K562 (cell line): ENCODE measurements around the gene TMEM106B. TPM values are rescaled to one million over a fixed set of nuclear protein-coding genes. Genes with fewer than 3 reads are reported as not detected.

Experiments used
- HMG20A ChIP-seq: fragments of 450-650 bp; formaldehyde crosslinking; conservative IDR thresholded peaks from 2 replicates; pipeline ENCODE4 v1.4.0; 2020; ENCODE audit warnings: mild to moderate bottlenecking, mixed read lengths
- RNF2 ChIP-seq: sonication (generic); IDR thresholded peaks from 2 replicates; pipeline ENCODE4 v1.6.1; 2016
- SMAD2 ChIP-seq: fragments of 150-350 bp; IDR thresholded peaks from 2 replicates; pipeline ENCODE4 v1.6.1; 2014; ENCODE audit warnings: low read depth, mild to moderate bottlenecking, low read length
- SMAD4 ChIP-seq: fragments of 250-450 bp; sonication (Bioruptor Pico); conservative IDR thresholded peaks from 2 replicates; pipeline ENCODE4 v1.8.0; 2021; ENCODE audit warnings: inconsistent platforms, mild to moderate bottlenecking, moderate library complexity
- ZBTB7A ChIP-seq: IDR thresholded peaks from 2 replicates; pipeline ENCODE4 v1.6.1; 2011; ENCODE audit warnings: low read depth, mild to moderate bottlenecking, low read length, moderate library complexity, borderline replicate concordance; ENCODE audit not compliant: control insufficient read depth
- ZNF253 ChIP-seq: fragments of 250-450 bp; sonication (Bioruptor Pico); conservative IDR thresholded peaks from 2 replicates; pipeline ENCODE4 v1.6.1; 2021; ENCODE audit warnings: mild to moderate bottlenecking
- polyA plus RNA-seq, 8 experiments: library from polyadenylated mRNA; depleted of rRNA in 4 of 8; stranded (reverse) in 5 of 8; unstranded in 3 of 8; fragments of >200 nt; fragmentation: Nextera tagmentation in 2 of 8; fragmentation: Illumina TruSeq in 1 of 8; extraction: Ambion mirVana in 2 of 8; extraction: Trizol in 1 of 8; gene quantifications; 2 replicates each; pipeline versions ENCODE4 v1.2.1 to v1.2.3, GENCODE V29; 2011 to 2014; ENCODE audit warnings: inconsistent platforms in 1 of 8, missing spikeins in 1 of 8
- total RNA-seq, 7 experiments: library from RNA; depleted of rRNA in 6 of 7; stranded (reverse); fragments of >200 nt in 6 of 7; fragmentation: Illumina TruSeq in 2 of 7; extraction: Trizol in 2 of 7; gene quantifications; 2 replicates each; pipeline versions ENCODE4 v1.2.1 to v1.2.3, GENCODE V29; 2011 to 2021; ENCODE audit warnings: low replicate concordance in 1 of 7
- TF ChIP-seq, protein P1 (sequence below): fragments of 450-650 bp; formaldehyde crosslinking; IDR thresholded peaks from 2 replicates; pipeline ENCODE4 v1.4.0; 2022; ENCODE audit warnings: missing genetic modification characterization
- TF ChIP-seq, protein P2 (sequence below): IDR thresholded peaks from 2 replicates; pipeline ENCODE4 v1.6.1; 2016; ENCODE audit warnings: missing genetic modification characterization, missing compliant biosample characterization
- TF ChIP-seq, protein P3 (sequence below): conservative IDR thresholded peaks from 2 replicates; pipeline ENCODE4 v1.6.1; 2011; ENCODE audit warnings: low read depth, mild to moderate bottlenecking, low read length; ENCODE audit not compliant: control insufficient read depth
- TF ChIP-seq, protein P4 (sequence below), 2 experiments: fragments of 450-650 bp; IDR thresholded peaks; 2 replicates each; pipeline ENCODE4 v1.6.1; 2018; ENCODE audit warnings: mild to moderate bottlenecking in 2 of 2, low read depth in 1 of 2; ENCODE audit not compliant: partially characterized antibody in 2 of 2
- TF ChIP-seq, protein P5 (sequence below): fragments of 450-650 bp; conservative IDR thresholded peaks from 2 replicates; pipeline ENCODE4 v1.6.1; 2016; ENCODE audit warnings: missing genetic modification characterization, low read depth, mild to moderate bottlenecking, control low read depth, missing compliant biosample characterization
- TF ChIP-seq, protein P6 (sequence below): sonication (generic); formaldehyde crosslinking; IDR thresholded peaks from 2 replicates; pipeline ENCODE4 v1.8.0; 2022; ENCODE audit warnings: mild to moderate bottlenecking, missing genetic modification reagents, borderline replicate concordance

Gene TMEM106B
- total and polyA plus RNA-seq, 9 of the 15 experiments (the other 6 are each of a cell fraction or from before 2014, with no cell fraction given) = 8.6 to 30.4 (median 18.7) TPM

DNA sequence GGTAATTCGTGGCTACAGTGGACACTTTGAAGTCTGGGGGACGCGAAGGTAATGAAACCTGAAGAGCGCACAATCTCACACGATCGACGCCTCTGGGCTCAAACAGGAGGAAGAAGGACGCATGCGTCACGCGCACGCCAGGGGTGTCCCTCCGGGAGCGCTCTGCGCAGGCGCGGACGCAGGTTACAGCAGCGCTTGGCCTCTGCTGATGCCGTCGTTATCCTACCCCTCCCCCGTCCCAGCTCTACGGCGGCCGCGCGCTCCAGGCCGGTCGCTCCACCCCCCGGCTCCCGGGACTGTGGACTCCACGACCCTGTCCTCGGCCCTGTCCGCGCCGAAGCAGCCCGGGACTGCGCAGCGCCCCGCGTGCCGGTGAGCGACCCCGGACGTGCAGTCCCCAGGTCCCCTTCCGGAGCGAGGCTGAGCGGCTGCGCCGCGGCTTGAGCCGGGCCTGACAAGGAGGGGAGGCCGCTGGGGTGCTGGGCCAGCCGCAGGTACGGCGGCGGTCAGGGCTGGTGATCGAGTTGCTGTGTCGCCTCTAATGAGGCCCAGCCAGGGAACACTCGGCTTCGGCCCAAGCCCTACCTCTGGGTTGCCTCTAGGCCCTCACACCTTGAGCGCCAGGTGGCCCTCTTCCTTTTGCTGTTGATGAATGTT lies at the start of gene TMEM106B (continued):
- TF ChIP-seq, protein P1, sequence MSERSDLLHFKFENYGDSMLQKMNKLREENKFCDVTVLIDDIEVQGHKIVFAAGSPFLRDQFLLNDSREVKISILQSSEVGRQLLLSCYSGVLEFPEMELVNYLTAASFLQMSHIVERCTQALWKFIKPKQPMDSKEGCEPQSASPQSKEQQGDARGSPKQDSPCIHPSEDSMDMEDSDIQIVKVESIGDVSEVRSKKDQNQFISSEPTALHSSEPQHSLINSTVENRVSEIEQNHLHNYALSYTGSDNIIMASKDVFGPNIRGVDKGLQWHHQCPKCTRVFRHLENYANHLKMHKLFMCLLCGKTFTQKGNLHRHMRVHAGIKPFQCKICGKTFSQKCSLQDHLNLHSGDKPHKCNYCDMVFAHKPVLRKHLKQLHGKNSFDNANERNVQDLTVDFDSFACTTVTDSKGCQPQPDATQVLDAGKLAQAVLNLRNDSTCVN = no peak
- TF ChIP-seq, protein P2, sequence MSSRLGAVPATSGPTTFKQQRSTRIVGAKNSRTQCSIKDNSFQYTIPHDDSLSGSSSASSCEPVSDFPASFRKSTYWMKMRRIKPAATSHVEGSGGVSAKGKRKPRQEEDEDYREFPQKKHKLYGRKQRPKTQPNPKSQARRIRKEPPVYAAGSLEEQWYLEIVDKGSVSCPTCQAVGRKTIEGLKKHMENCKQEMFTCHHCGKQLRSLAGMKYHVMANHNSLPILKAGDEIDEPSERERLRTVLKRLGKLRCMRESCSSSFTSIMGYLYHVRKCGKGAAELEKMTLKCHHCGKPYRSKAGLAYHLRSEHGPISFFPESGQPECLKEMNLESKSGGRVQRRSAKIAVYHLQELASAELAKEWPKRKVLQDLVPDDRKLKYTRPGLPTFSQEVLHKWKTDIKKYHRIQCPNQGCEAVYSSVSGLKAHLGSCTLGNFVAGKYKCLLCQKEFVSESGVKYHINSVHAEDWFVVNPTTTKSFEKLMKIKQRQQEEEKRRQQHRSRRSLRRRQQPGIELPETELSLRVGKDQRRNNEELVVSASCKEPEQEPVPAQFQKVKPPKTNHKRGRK = no peak
- TF ChIP-seq ZBTB7A (peak; percentile 83; the same call in 1 of the 2 replicates), ZNF253 (CRISPR knock-in tag) (no peak), SMAD2 (no peak), SMAD4 (CRISPR knock-in tag) (peak; percentile 71; the same call in 1 of the 2 replicates), RNF2 (peak; percentile 81), HMG20A (no peak)
- TF ChIP-seq, protein P3, sequence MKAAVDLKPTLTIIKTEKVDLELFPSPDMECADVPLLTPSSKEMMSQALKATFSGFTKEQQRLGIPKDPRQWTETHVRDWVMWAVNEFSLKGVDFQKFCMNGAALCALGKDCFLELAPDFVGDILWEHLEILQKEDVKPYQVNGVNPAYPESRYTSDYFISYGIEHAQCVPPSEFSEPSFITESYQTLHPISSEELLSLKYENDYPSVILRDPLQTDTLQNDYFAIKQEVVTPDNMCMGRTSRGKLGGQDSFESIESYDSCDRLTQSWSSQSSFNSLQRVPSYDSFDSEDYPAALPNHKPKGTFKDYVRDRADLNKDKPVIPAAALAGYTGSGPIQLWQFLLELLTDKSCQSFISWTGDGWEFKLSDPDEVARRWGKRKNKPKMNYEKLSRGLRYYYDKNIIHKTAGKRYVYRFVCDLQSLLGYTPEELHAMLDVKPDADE = peak; percentile 54; the same call in 1 of the 2 replicates
- TF ChIP-seq, protein P4, sequence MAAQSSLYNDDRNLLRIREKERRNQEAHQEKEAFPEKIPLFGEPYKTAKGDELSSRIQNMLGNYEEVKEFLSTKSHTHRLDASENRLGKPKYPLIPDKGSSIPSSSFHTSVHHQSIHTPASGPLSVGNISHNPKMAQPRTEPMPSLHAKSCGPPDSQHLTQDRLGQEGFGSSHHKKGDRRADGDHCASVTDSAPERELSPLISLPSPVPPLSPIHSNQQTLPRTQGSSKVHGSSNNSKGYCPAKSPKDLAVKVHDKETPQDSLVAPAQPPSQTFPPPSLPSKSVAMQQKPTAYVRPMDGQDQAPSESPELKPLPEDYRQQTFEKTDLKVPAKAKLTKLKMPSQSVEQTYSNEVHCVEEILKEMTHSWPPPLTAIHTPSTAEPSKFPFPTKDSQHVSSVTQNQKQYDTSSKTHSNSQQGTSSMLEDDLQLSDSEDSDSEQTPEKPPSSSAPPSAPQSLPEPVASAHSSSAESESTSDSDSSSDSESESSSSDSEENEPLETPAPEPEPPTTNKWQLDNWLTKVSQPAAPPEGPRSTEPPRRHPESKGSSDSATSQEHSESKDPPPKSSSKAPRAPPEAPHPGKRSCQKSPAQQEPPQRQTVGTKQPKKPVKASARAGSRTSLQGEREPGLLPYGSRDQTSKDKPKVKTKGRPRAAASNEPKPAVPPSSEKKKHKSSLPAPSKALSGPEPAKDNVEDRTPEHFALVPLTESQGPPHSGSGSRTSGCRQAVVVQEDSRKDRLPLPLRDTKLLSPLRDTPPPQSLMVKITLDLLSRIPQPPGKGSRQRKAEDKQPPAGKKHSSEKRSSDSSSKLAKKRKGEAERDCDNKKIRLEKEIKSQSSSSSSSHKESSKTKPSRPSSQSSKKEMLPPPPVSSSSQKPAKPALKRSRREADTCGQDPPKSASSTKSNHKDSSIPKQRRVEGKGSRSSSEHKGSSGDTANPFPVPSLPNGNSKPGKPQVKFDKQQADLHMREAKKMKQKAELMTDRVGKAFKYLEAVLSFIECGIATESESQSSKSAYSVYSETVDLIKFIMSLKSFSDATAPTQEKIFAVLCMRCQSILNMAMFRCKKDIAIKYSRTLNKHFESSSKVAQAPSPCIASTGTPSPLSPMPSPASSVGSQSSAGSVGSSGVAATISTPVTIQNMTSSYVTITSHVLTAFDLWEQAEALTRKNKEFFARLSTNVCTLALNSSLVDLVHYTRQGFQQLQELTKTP (IDR thresholded peaks at IDR 0.05; ENCODE audit: low read depth in 1 of 2, partially characterized antibody in 2 of 2) = no peak
- TF ChIP-seq, protein P5, sequence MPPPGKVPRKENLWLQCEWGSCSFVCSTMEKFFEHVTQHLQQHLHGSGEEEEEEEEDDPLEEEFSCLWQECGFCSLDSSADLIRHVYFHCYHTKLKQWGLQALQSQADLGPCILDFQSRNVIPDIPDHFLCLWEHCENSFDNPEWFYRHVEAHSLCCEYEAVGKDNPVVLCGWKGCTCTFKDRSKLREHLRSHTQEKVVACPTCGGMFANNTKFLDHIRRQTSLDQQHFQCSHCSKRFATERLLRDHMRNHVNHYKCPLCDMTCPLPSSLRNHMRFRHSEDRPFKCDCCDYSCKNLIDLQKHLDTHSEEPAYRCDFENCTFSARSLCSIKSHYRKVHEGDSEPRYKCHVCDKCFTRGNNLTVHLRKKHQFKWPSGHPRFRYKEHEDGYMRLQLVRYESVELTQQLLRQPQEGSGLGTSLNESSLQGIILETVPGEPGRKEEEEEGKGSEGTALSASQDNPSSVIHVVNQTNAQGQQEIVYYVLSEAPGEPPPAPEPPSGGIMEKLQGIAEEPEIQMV (tag) = no peak
- TF ChIP-seq, protein P6, sequence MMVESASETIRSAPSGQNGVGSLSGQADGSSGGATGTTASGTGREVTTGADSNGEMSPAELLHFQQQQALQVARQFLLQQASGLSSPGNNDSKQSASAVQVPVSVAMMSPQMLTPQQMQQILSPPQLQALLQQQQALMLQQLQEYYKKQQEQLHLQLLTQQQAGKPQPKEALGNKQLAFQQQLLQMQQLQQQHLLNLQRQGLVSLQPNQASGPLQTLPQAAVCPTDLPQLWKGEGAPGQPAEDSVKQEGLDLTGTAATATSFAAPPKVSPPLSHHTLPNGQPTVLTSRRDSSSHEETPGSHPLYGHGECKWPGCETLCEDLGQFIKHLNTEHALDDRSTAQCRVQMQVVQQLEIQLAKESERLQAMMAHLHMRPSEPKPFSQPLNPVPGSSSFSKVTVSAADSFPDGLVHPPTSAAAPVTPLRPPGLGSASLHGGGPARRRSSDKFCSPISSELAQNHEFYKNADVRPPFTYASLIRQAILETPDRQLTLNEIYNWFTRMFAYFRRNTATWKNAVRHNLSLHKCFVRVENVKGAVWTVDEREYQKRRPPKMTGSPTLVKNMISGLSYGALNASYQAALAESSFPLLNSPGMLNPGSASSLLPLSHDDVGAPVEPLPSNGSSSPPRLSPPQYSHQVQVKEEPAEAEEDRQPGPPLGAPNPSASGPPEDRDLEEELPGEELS (CRISPR knock-in tag) = peak; percentile 97
